Measurements from ENCODE around the gene EP300. TPM values are rescaled to one million over a fixed set of nuclear protein-coding genes. Genes with fewer than 3 reads are reported as not detected.
A peak's percentile ranks its signal among the peaks of the same experiment; 100 is the strongest.

EP300 gene
- total RNA-seq, 1 donor from 2014 or later: 124 TPM

DNA sequence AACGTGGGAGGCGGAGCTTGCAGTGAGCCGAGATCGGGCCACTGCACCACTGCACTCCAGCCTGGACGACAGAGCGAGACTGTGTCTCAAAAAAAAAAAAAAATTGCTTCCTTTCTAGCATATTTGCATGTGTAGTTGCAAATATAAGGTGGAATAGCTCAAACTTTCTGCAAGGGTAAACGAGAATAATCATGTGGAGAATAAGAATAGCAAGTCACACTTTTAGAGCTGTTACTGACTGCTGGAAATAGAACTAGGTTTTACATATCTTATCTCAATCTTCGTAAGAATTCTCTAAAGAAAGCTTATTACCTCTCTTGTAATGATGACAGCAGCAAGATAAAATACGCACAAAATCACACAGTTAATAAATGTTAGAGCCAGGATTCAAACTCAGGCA, 114.3 kb downstream of the EP300 start:
- H3K4me3 Mint-ChIP-seq: peak overlapping the region; percentile 51
- no peaks in the 10 kb centered on the region for H3K9me3 Mint-ChIP-seq
- H3K27ac Mint-ChIP-seq: no peak overlapping the region
- H3K4me1 Mint-ChIP-seq: peaks cover 11% of the 10 kb centered on the region
- H3K36me3 Mint-ChIP-seq: peaks cover 15% of the 10 kb centered on the region
- peaks cover 8% of the 10 kb centered on the region for H3K27me3 Mint-ChIP-seq (ENCODE audit: low read depth)
- TF ChIP-seq, protein P1, sequence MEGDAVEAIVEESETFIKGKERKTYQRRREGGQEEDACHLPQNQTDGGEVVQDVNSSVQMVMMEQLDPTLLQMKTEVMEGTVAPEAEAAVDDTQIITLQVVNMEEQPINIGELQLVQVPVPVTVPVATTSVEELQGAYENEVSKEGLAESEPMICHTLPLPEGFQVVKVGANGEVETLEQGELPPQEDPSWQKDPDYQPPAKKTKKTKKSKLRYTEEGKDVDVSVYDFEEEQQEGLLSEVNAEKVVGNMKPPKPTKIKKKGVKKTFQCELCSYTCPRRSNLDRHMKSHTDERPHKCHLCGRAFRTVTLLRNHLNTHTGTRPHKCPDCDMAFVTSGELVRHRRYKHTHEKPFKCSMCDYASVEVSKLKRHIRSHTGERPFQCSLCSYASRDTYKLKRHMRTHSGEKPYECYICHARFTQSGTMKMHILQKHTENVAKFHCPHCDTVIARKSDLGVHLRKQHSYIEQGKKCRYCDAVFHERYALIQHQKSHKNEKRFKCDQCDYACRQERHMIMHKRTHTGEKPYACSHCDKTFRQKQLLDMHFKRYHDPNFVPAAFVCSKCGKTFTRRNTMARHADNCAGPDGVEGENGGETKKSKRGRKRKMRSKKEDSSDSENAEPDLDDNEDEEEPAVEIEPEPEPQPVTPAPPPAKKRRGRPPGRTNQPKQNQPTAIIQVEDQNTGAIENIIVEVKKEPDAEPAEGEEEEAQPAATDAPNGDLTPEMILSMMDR (IDR thresholded peaks at IDR 0.05; ENCODE audit: unreplicated experiment): no peak
- no peak for DNase-seq (ENCODE audit: low spot score in 2 of 2, unreplicated experiment in 2 of 2)

DNA sequence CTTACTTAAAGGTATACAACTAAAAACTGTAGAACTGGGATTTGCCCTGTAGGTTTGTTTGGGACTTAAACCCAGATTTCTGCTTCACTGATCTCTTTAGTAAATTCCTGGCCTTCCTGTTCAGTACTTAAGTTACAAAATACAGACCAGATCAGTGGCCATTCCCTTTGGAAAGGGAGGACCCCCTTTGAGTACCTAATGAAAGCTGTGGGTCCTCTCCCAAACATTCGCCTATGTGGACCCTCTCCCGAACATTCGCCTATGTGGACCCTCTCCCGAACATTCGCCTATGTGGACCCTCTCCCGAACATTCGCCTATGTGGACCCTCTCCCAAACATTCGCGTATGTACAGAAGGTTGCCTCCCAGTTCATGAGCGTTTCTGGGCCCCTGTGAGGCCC, 123.0 kb downstream of the EP300 start:
- TF ChIP-seq, protein P1 (IDR thresholded peaks at IDR 0.05; ENCODE audit: unreplicated experiment): no peak
- Mint-ChIP-seq H3K27me3 (ENCODE audit: low read depth) (no peaks in the 10 kb centered on the region), H3K27ac (no peak overlapping the region), H3K36me3 (peaks cover 56% of the 10 kb centered on the region), H3K4me3 (no peak overlapping the region), H3K9me3 (peaks cover 16% of the 10 kb centered on the region), H3K4me1 (peaks cover 8% of the 10 kb centered on the region)
- DNase-seq (ENCODE audit: low spot score in 2 of 2, unreplicated experiment in 2 of 2): no peak

DNA sequence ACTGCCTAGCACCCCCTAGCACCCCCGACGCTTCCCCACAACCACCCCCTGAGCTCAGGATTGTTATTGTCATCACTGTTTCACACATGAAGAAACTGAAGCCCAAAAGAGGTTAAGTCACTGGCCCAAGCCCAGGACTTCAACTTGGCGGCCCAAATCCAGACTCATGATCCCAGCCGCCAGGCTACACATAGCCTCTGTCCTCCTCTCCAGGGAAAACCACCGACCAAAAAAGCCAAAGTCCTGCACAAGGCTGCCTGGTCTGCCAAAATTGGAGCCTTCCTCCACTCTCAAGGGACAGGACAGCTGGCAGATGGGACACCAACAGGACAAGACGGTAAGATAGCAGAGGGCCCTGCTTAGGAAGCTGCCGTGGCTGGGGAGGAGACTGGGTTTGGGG, 123.5 kb downstream of the EP300 start:
- no peak for DNase-seq (ENCODE audit: low spot score in 2 of 2, unreplicated experiment in 2 of 2)
- TF ChIP-seq, protein P1 (IDR thresholded peaks at IDR 0.05; ENCODE audit: unreplicated experiment): no peak
- H3K27me3 Mint-ChIP-seq (ENCODE audit: low read depth): no peaks in the 10 kb centered on the region
- peaks cover 54% of the 10 kb centered on the region for H3K36me3 Mint-ChIP-seq
- peaks cover 8% of the 10 kb centered on the region for H3K4me1 Mint-ChIP-seq
- H3K27ac Mint-ChIP-seq: no peak overlapping the region
- no peak overlapping the region for H3K4me3 Mint-ChIP-seq
- peaks cover 16% of the 10 kb centered on the region for H3K9me3 Mint-ChIP-seq

DNA sequence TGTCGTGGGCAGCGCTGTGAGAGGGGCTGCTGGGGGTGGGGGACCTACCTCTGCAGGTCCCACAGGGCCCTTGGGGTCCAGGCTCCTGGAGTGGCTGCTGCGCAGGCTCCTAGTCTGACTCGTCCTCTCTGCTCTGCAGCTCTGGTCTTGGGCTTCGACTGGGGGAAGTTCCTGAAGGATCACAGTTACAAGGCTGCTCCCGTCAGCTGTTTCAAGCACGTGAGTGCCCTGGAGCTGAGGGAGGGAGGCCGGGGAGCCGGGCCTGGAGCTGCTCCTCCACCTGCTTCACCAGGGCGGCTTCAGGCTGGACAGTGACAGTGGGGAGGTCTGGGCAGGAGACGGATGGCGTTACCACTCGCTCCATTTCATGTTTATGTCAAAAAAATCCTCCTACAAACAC, 124.6 kb downstream of the EP300 start:
- TF ChIP-seq, protein P1 (IDR thresholded peaks at IDR 0.05; ENCODE audit: unreplicated experiment): no peak

GRCh38 chr22:41217553-41218157, 125.3 kb downstream of the EP300 start:
- no peak overlapping the region for H3K4me3 Mint-ChIP-seq
- H3K36me3 Mint-ChIP-seq: peaks cover 54% of the 10 kb centered on the region

More for the DNA sequence above, 124.6 kb downstream of the EP300 start:
- no peak overlapping the region for H3K4me3 Mint-ChIP-seq
- peaks cover 56% of the 10 kb centered on the region for H3K36me3 Mint-ChIP-seq
- no peak for DNase-seq (ENCODE audit: low spot score in 2 of 2, unreplicated experiment in 2 of 2)
- H3K9me3 Mint-ChIP-seq: peaks cover 16% of the 10 kb centered on the region
- peak overlapping the region; percentile 88 for H3K27ac Mint-ChIP-seq
- no peaks in the 10 kb centered on the region for H3K27me3 Mint-ChIP-seq (ENCODE audit: low read depth)
- peaks cover 8% of the 10 kb centered on the region for H3K4me1 Mint-ChIP-seq

More at GRCh38 chr22:41217553-41218157, 125.3 kb downstream of the EP300 start:
- Mint-ChIP-seq H3K9me3 (peaks cover 16% of the 10 kb centered on the region), H3K4me1 (peaks cover 8% of the 10 kb centered on the region), H3K27ac (peak overlapping the region; percentile 88), H3K27me3 (ENCODE audit: low read depth) (no peaks in the 10 kb centered on the region)
- TF ChIP-seq, protein P1 (IDR thresholded peaks at IDR 0.05; ENCODE audit: unreplicated experiment): no peak
- no peak for DNase-seq (ENCODE audit: low spot score in 2 of 2, unreplicated experiment in 2 of 2)

All from mesothelial cell of epicardium (in vitro differentiated cells).